Mesendoderm (in vitro differentiated cells): ENCODE measurements around the gene KYNU.
A peak's percentile ranks its signal among the peaks of the same experiment; 100 is the strongest.
"Not testable (repeated sequence)": the region's sequence is repeated elsewhere in the genome, so short reads cannot be mapped to it uniquely, and the experiment has no call there.

Experiments used
- DNase-seq: peaks from one replicate; pipeline ENCODE4 v3.0.0; 2013
- H2AK5ac ChIP-seq: 2 replicates; pipeline ENCODE4 v1.6.1; 2013; ENCODE audit warnings: low read length, inconsistent platforms
- H2BK120ac ChIP-seq: 2 replicates; pipeline ENCODE4 v1.6.1; 2013; ENCODE audit warnings: low read depth, mild to moderate bottlenecking, low read length, moderate library complexity, mixed read lengths
- H2BK15ac ChIP-seq: replicated peaks from 2 replicates; pipeline ENCODE4 v1.6.1; 2013; ENCODE audit warnings: low read depth, mild to moderate bottlenecking, moderate library complexity
- H2BK5ac ChIP-seq: 2 replicates; pipeline ENCODE4 v1.6.1; 2013; ENCODE audit warnings: low read length, inconsistent platforms
- H3K18ac ChIP-seq: 2 replicates; pipeline ENCODE4 v1.6.1; 2013; ENCODE audit warnings: mild to moderate bottlenecking, low read length, mixed read lengths
- H3K23ac ChIP-seq: one replicate; pipeline ENCODE4 v1.6.1; 2013; ENCODE audit warnings: low read length
- H3K27ac ChIP-seq: 2 replicates; pipeline ENCODE4 v1.5.1; 2013; ENCODE audit warnings: low read depth, mild to moderate bottlenecking, inconsistent platforms, low read length, moderate library complexity
- H3K27me3 ChIP-seq: 2 replicates; pipeline ENCODE4 v1.6.1; 2013; ENCODE audit warnings: low read length, control low read depth, mild to moderate bottlenecking, inconsistent platforms; ENCODE audit not compliant: insufficient read depth, poor library complexity
- H3K36me3 ChIP-seq: 2 replicates; pipeline ENCODE4 v1.6.1; 2013; ENCODE audit warnings: low read length, inconsistent platforms; ENCODE audit not compliant: control insufficient read depth, insufficient read depth
- H3K4ac ChIP-seq: one replicate; pipeline ENCODE4 v1.6.1; 2013; ENCODE audit warnings: low read depth, mild to moderate bottlenecking, low read length, moderate library complexity
- H3K4me1 ChIP-seq: 2 replicates; pipeline ENCODE4 v1.6.1; 2013; ENCODE audit warnings: low read depth, low read length, inconsistent platforms; ENCODE audit not compliant: control insufficient read depth
- H3K4me2 ChIP-seq: 2 replicates; pipeline ENCODE4 v1.6.1; 2013; ENCODE audit warnings: low read length
- H3K4me3 ChIP-seq: 2 replicates; pipeline ENCODE4 v1.5.1; 2013; ENCODE audit warnings: mild to moderate bottlenecking, low read length
- H3K56ac ChIP-seq: one replicate; pipeline ENCODE4 v1.6.1; 2013; ENCODE audit warnings: low read length
- H3K79me1 ChIP-seq: 2 replicates; pipeline ENCODE4 v1.6.1; 2013; ENCODE audit warnings: low read length, inconsistent platforms
- H3K79me2 ChIP-seq: 2 replicates; pipeline ENCODE4 v1.6.1; 2013; ENCODE audit warnings: mild to moderate bottlenecking, low read length; ENCODE audit not compliant: control insufficient read depth, insufficient read depth
- H3K9ac ChIP-seq: 2 replicates; pipeline ENCODE4 v1.6.1; 2013; ENCODE audit warnings: low read length, inconsistent platforms
- H4K5ac ChIP-seq: one replicate; pipeline ENCODE4 v1.6.1; 2013; ENCODE audit warnings: low read length
- H4K8ac ChIP-seq: one replicate; pipeline ENCODE4 v1.6.1; 2013; ENCODE audit warnings: low read depth, mild to moderate bottlenecking, control low read depth, low read length, moderate library complexity
- WGBS: extraction: QIAGEN DNeasy Blood & Tissue Kit; methylation state at CpG from one replicate; pipeline ENCODE4 v1.1.7; 2013; ENCODE audit warnings: low lambda C conversion rate, missing lambda C conversion rate; ENCODE audit not compliant: insufficient coverage; ENCODE audit errors: extremely low coverage; 5-methylcytosine and 5-hydroxymethylcytosine counted together

The KYNU gene

DNA sequence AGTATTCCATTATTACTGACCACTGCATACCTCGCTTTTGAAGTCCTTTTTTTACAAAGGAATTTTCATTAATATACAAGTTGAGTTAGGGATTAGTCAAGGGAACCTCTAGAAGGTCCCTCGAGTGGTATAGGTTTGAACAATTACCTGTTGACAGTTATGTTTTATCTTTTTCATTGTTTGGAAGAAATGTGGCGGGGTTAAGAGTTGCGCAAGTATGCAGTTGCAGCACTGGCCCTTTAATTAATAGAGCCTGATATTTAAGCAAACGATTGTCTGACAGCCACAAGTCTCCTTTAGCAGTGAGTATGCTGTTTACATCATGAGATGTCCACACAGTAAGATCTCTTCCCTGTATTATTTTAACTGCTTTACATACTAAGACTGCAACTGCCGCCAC is 24.3 kb downstream of the KYNU start:
- no peak overlapping the region for H3K4ac ChIP-seq
- H2AK5ac ChIP-seq, result no peak overlapping the region
- H2BK15ac ChIP-seq, result no peak overlapping the region
- H4K8ac ChIP-seq, result no peak overlapping the region
- H3K27me3 ChIP-seq, result no peaks in the 10 kb centered on the region
- no peak overlapping the region for H4K5ac ChIP-seq
- WGBS, result no CpG with 5 or more reads among the region's 6 CpGs
- no peak overlapping the region for H3K23ac ChIP-seq
- H3K4me2 ChIP-seq, result no peak overlapping the region
- H3K56ac ChIP-seq, result no peak overlapping the region
- no peaks in the 10 kb centered on the region for H3K36me3 ChIP-seq
- no peaks in the 10 kb centered on the region for H3K4me1 ChIP-seq
- H3K79me2 ChIP-seq, result no peaks in the 10 kb centered on the region
- no peak overlapping the region for H3K4me3 ChIP-seq
- DNase-seq, result no peak
- H3K79me1 ChIP-seq, result no peaks in the 10 kb centered on the region
- H3K27ac ChIP-seq, result no peak overlapping the region
- H2BK120ac ChIP-seq, result no peak overlapping the region
- no peak overlapping the region for H3K9ac ChIP-seq
- H3K18ac ChIP-seq, result no peak overlapping the region
- no peak overlapping the region for H2BK5ac ChIP-seq

DNA sequence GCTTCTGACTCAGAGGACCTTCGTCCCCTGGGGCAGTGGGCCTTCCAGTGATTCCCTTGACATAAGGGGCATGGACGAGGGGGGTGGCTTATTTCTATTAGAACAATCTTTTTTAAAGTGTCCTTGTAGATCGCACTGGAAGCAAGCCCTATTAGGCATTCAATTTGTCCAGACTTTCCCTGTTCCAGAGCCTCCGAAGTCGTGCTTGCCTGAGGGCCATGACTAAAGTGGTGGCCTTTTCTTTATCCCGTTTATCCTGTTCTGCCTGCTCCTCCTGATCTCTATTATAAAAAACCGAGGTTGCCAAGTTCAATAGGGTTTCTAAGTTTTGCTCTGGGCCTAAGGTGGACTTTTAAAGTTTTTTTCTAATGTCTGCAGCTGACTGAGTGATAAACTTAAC is 26.3 kb downstream of the KYNU start:
- H2BK5ac ChIP-seq, H3K4me2 ChIP-seq, H3K9ac ChIP-seq, H3K4me1 ChIP-seq, H3K27ac ChIP-seq, H2BK15ac ChIP-seq, H3K18ac ChIP-seq, H3K79me2 ChIP-seq, H4K8ac ChIP-seq, H2BK120ac ChIP-seq, H3K27me3 ChIP-seq, H3K36me3 ChIP-seq, H3K56ac ChIP-seq, H3K4me3 ChIP-seq, H4K5ac ChIP-seq, H3K79me1 ChIP-seq, DNase-seq, H3K23ac ChIP-seq, H2AK5ac ChIP-seq, H3K4ac ChIP-seq: not testable (repeated sequence)
- no CpG with 5 or more reads among the region's 7 CpGs for WGBS

- Histone ChIP-seq H3K56ac (no peak overlapping the region), H3K9ac (no peak overlapping the region), H3K27me3 (no peaks in the 10 kb centered on the region), H2AK5ac (no peak overlapping the region), H3K79me1 (no peaks in the 10 kb centered on the region), H3K23ac (no peak overlapping the region), H3K4me2 (no peak overlapping the region), H2BK5ac (no peak overlapping the region), H3K36me3 (no peaks in the 10 kb centered on the region), H3K18ac (no peak overlapping the region), H3K27ac (no peak overlapping the region), H3K4ac (no peak overlapping the region), H3K4me3 (no peak overlapping the region), H3K4me1 (no peaks in the 10 kb centered on the region), H2BK120ac (no peak overlapping the region), H3K79me2 (no peaks in the 10 kb centered on the region), H4K8ac (no peak overlapping the region), H4K5ac (no peak overlapping the region), H2BK15ac (no peak overlapping the region)
- no CpG with 5 or more reads among the region's 2 CpGs for WGBS
- no peak for DNase-seq
Observed at GRCh38 chr2:142907653-142908052, 30.2 kb downstream of the KYNU start.

GRCh38 chr2:142914507-142915313 is 37.2 kb downstream of the KYNU start:
- H3K36me3 ChIP-seq, result no peaks in the 10 kb centered on the region
- H3K79me2 ChIP-seq, result no peaks in the 10 kb centered on the region
- H3K56ac ChIP-seq, result no peak overlapping the region
- H3K27ac ChIP-seq, result no peak overlapping the region
- no peak overlapping the region for H3K4ac ChIP-seq
- H4K5ac ChIP-seq, result no peak overlapping the region
- no peak overlapping the region for H2BK120ac ChIP-seq
- DNase-seq, result peak; percentile 13
- H3K27me3 ChIP-seq, result no peaks in the 10 kb centered on the region
- H2BK5ac ChIP-seq, result no peak overlapping the region
- no peak overlapping the region for H2AK5ac ChIP-seq
- H2BK15ac ChIP-seq, result no peak overlapping the region
- H4K8ac ChIP-seq, result no peak overlapping the region
- H3K4me3 ChIP-seq, result no peak overlapping the region
- H3K23ac ChIP-seq, result no peak overlapping the region
- WGBS, result no CpG with 5 or more reads among the region's 4 CpGs
- no peaks in the 10 kb centered on the region for H3K4me1 ChIP-seq
- H3K79me1 ChIP-seq, result no peaks in the 10 kb centered on the region
- no peak overlapping the region for H3K18ac ChIP-seq
- H3K4me2 ChIP-seq, result no peak overlapping the region
- H3K9ac ChIP-seq, result no peak overlapping the region

- no peak overlapping the region for H3K4me3 ChIP-seq
- no peaks in the 10 kb centered on the region for H3K79me2 ChIP-seq
- H2BK15ac ChIP-seq, result no peak overlapping the region
- H3K27me3 ChIP-seq, result no peaks in the 10 kb centered on the region
- H3K9ac ChIP-seq, result no peak overlapping the region
- no CpG with 5 or more reads among the region's 1 CpG for WGBS
- DNase-seq, result no peak
- H4K8ac ChIP-seq, result no peak overlapping the region
- H3K4me2 ChIP-seq, result no peak overlapping the region
- H4K5ac ChIP-seq, result no peak overlapping the region
- H3K27ac ChIP-seq, result no peak overlapping the region
- no peaks in the 10 kb centered on the region for H3K36me3 ChIP-seq
- no peak overlapping the region for H3K23ac ChIP-seq
- no peaks in the 10 kb centered on the region for H3K79me1 ChIP-seq
- H2BK5ac ChIP-seq, result no peak overlapping the region
- H3K4ac ChIP-seq, result no peak overlapping the region
- H3K18ac ChIP-seq, result no peak overlapping the region
- no peak overlapping the region for H2AK5ac ChIP-seq
- no peak overlapping the region for H2BK120ac ChIP-seq
- no peak overlapping the region for H3K56ac ChIP-seq
- no peaks in the 10 kb centered on the region for H3K4me1 ChIP-seq
Observed at GRCh38 chr2:142915502-142915901, 38.0 kb downstream of the KYNU start.

- Histone ChIP-seq H4K8ac (no peak overlapping the region), H3K4me3 (no peak overlapping the region), H2BK5ac (no peak overlapping the region), H3K36me3 (no peaks in the 10 kb centered on the region), H2BK15ac (no peak overlapping the region), H3K18ac (no peak overlapping the region), H3K27ac (no peak overlapping the region), H3K56ac (no peak overlapping the region), H3K4ac (no peak overlapping the region), H2AK5ac (no peak overlapping the region), H3K79me2 (no peaks in the 10 kb centered on the region), H3K23ac (no peak overlapping the region), H3K27me3 (no peaks in the 10 kb centered on the region), H4K5ac (no peak overlapping the region), H3K79me1 (no peaks in the 10 kb centered on the region), H3K9ac (no peak overlapping the region), H3K4me2 (no peak overlapping the region), H2BK120ac (no peak overlapping the region), H3K4me1 (no peaks in the 10 kb centered on the region)
- DNase-seq, result no peak
Observed at GRCh38 chr2:142918624-142919023, 41.2 kb downstream of the KYNU start.
